AG08395 (cell line): ENCODE data around the gene S100A10.

Experiments used
- DNase-seq: peaks from one replicate; pipeline ENCODE4 v3.0.0; 2012; ENCODE audit warnings: mixed read lengths, low spot score

Gene S100A10

DNA sequence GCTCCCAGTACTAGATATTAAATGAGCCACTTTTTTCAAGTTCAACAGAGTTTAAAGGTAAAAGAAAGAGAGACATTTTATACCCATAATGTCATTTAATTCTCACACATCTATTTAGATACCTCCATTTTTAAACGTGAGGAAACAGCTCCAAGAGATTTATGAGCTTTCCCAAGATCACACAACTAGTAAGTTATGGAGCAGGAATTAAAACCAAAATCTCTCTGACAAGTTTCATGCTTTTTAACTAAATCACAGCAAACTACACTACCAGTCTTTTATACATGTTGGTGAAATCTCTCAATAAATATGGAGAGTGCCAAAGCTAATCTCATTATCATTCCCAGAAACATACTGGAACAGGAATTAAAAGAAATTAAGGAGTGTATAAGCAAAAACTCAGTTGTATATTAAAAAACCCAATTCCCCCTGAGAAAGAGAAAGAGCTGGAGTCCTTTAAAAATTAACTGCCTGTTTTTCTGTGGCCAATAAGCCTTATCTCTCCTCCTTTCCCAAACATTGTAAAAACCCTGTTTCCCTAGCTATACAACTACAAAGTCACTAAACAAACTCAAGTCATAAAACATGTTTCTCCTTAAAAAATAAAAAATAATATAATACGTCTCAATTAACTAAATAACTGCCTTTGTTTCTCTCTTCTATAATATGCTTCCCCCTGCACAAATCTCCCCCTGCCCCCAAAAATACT lies 57.6 kb downstream of the S100A10 start:
- DNase-seq, result no peak

DNA sequence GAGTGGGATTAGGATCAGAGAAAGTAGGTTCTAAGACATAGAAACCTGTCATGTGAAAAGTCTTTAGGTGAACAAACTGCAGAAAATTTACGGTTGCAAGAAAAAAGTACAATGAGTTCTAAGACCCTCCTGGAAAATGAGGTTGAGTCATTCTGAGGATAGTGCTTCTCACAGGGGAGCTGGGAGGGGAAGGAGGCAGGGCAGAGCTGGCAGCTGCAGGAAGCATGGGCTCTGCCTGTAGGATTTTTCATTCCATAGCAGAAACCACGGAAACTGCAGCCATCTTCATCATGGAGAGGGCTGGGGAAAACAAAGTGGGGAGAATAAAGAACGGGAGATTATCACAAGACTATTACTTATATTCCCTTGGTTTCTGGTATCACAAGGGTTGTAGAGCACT lies 58.5 kb downstream of the S100A10 start:
- DNase-seq, result peak; percentile 14

DNA sequence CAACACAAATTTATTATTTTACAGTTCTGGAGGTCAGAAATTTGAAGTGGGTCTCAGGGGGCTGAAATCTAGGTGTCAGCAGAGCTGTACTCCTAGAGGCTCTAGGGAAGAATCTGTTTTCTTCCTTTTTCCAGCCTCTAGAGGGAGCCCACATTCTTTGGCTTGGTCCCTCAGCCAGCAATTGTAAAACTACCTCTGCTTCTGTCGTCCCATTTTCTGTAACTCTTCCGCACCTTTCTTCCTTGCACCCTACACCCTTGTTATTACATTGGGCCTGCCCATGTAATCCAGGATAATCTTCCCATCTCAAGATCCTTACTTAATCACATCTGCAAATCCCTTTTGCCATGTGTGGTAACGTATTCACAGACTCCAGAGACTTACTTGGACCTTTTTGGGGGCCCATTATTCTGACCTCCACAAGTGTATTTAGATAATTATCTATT lies 59.6 kb downstream of the S100A10 start:
- DNase-seq, result peak; percentile 67
